Transverse colon (tissue), 4 donors: ENCODE measurements around the gene LMOD1. TPM values are rescaled to one million over a fixed set of nuclear protein-coding genes. Genes with fewer than 3 reads are reported as not detected.
A peak's percentile ranks its signal among the peaks of the same experiment; 100 is the strongest.

Experiments used
- DNase-seq: peaks from one replicate; pipeline ENCODE4 v3.0.0-alpha.2; 2019
- H3K27ac ChIP-seq, 4 donors: fragments of 200-600 bp; sonication (generic); 2 replicates each; pipeline ENCODE4 v1.5.1; 2016 to 2018; ENCODE audit warnings: inconsistent platforms in 4 of 4
- H3K27me3 ChIP-seq: fragments of 200-600 bp; sonication (generic); 2 replicates; pipeline ENCODE4 v1.5.1; 2017; ENCODE audit warnings: inconsistent platforms
- H3K36me3 ChIP-seq, 4 donors: fragments of 200-600 bp; sonication (generic); 2 replicates each; pipeline ENCODE4 v1.5.1; 2017 to 2019; ENCODE audit warnings: inconsistent platforms in 4 of 4
- H3K4me1 ChIP-seq, 4 donors: fragments of 200-600 bp; sonication (generic); 2 replicates each; pipeline ENCODE4 v1.5.1; 2017 to 2020; ENCODE audit warnings: inconsistent platforms in 4 of 4
- H3K4me3 ChIP-seq, 4 donors: fragments of 200-600 bp; sonication (generic); 1 replicate in 1 of 4; 2 replicates in 3 of 4; pipeline versions ENCODE4 v1.5.1 to v1.6.1; 2017 to 2019; ENCODE audit warnings: inconsistent platforms in 4 of 4
- H3K9me3 ChIP-seq, 2 donors: fragments of 200-600 bp; sonication (generic); 2 replicates each; pipeline ENCODE4 v1.5.1; 2017 to 2019; ENCODE audit warnings: inconsistent platforms in 2 of 2
- CTCF ChIP-seq, 5 experiments: fragments of 200-600 bp in 3 of 5; fragments of 450-650 bp in 2 of 5; sonication (generic) in 3 of 5; IDR thresholded peaks; 1 replicate in 2 of 5; 2 replicates in 3 of 5; pipeline ENCODE4 v1.5.1; 2016 to 2017; ENCODE audit warnings: antibody characterized with exemption in 5 of 5, inconsistent platforms in 3 of 5, mild to moderate bottlenecking in 2 of 5, moderate library complexity in 1 of 5
- EP300 ChIP-seq: sonication (generic); formaldehyde crosslinking; IDR thresholded peaks from one replicate; pipeline ENCODE4 v1.6.1; 2017; ENCODE audit warnings: antibody characterized with exemption, low read depth
- POLR2A ChIP-seq: fragments of 450-650 bp; IDR thresholded peaks from one replicate; pipeline ENCODE4 v1.6.1; 2016; ENCODE audit warnings: antibody characterized with exemption, mild to moderate bottlenecking, moderate library complexity
- POLR2AphosphoS5 ChIP-seq, 3 donors: sonication (generic); formaldehyde crosslinking; IDR thresholded peaks; one replicate each; pipeline ENCODE4 v1.6.1; 2016; ENCODE audit warnings: antibody characterized with exemption in 3 of 3
- WGBS, 2 donors: methylation state at CpG; one replicate each; pipeline ENCODE4 v1.1.5; 2018; ENCODE audit warnings: low coverage in 1 of 2; 5-methylcytosine and 5-hydroxymethylcytosine counted together
- in situ Hi-C, 4 donors: fragments of 200-750 bp; cut with MboI; loops; one replicate each; pipeline versions ENCODE4 v1.15.0 to v1.15.1; 2017; ENCODE audit warnings: low sequenced_read_pairs in 3 of 4, low pct_ligation_motif_present in 1 of 4, low pct_unique_long_range_greater_than_20kb in 1 of 4
- intact Hi-C: fragments of 100-400 bp; cut with DNase I; formaldehyde crosslinking; loops from one replicate; pipeline ENCODE4 v1.15.1; 2023; ENCODE audit warnings: low total_unique reads
- total RNA-seq, 4 donors: library from RNA; depleted of rRNA; stranded (reverse); fragments of >200 nt; gene quantifications; one replicate each; pipeline ENCODE4 v1.1.0, GENCODE V29; 2016

The LMOD1 gene
- total RNA-seq, 4 donors from 2014 or later: 73.2 to 166 (median 115) TPM

- H3K27me3 ChIP-seq: no peaks in the 10 kb centered on the region
- in situ Hi-C loops: loop anchor here in 3 of 4 donors (10.0 to 25.0 kb wide), 3 partner anchors 76 to 238 kb away; partner anchors contain the start of genes ARL8A (in 2 of the 3) and GPR37L1 (in 1 of the 3)
- no peaks in the 10 kb centered on the region for H3K9me3 ChIP-seq
- no peak for TF ChIP-seq POLR2A
- no peak for TF ChIP-seq CTCF (IDR thresholded peaks at IDR 0.05)
- TF ChIP-seq POLR2AphosphoS5 (IDR thresholded peaks at IDR 0.05): no peak
- no peak for TF ChIP-seq EP300
- no peak overlapping the region for H3K4me3 ChIP-seq
- peaks cover 4 to 51% (median 11%) of the 10 kb centered on the region in 4 donors for H3K4me1 ChIP-seq
- peak overlapping the region; percentile 64 to 86 (median 74) for H3K27ac ChIP-seq
- intact Hi-C loops: no loop called here
- no peaks in the 10 kb centered on the region for H3K36me3 ChIP-seq
- WGBS, 2 donors: 37 to 55% methylated on average over 2 to 4 of the region's 4 CpGs
- no peak for DNase-seq
Measured at GRCh38 chr1:201898992-201899391, 47.4 kb downstream of the LMOD1 start.

GRCh38 chr1:201898240-201898894 is 48.0 kb downstream of the LMOD1 start:
- Histone ChIP-seq H3K27me3 (no peaks in the 10 kb centered on the region), H3K9me3 (no peaks in the 10 kb centered on the region), H3K4me1 (peaks cover 0 to 45% (median 6%) of the 10 kb centered on the region in 4 donors), H3K36me3 (no peaks in the 10 kb centered on the region), H3K27ac (peak overlapping the region; percentile 64 to 86 (median 74)), H3K4me3 (no peak overlapping the region)
- no peak for DNase-seq
- TF ChIP-seq POLR2A (no peak), CTCF (IDR thresholded peaks at IDR 0.05) (no peak), POLR2AphosphoS5 (IDR thresholded peaks at IDR 0.05) (no peak), EP300 (no peak)
- WGBS, 2 donors: 63 to 70% methylated on average over 4 of the region's 4 CpGs
- intact Hi-C loops (no loop called here), in situ Hi-C loops (loop anchor here in 3 of 4 donors (10.0 to 25.0 kb wide), 3 partner anchors 76 to 239 kb away; partner anchors contain the start of genes ARL8A (in 2 of the 3) and GPR37L1 (in 1 of the 3))

GRCh38 chr1:201896951-201897391 is 49.4 kb downstream of the LMOD1 start:
- 45 to 50% methylated on average over 1 to 2 of the region's 2 CpGs for WGBS, 2 donors
- Histone ChIP-seq H3K27ac (peak overlapping the region; percentile 64 to 86 (median 74)), H3K36me3 (no peaks in the 10 kb centered on the region), H3K9me3 (no peaks in the 10 kb centered on the region), H3K27me3 (no peaks in the 10 kb centered on the region), H3K4me1 (peaks cover 0 to 33% (median 1%) of the 10 kb centered on the region in 4 donors), H3K4me3 (no peak overlapping the region)
- TF ChIP-seq POLR2AphosphoS5 (IDR thresholded peaks at IDR 0.05) (peak in 1 of 3 donors; percentile 34), POLR2A (no peak)
- intact Hi-C loops (loop anchor here (2.0 kb wide), 1 partner anchor 50 kb away; the partner anchor contains the start of gene LMOD1), in situ Hi-C loops (loop anchor here in 3 of 4 donors (10.0 to 25.0 kb wide), 3 partner anchors 78 to 240 kb away; partner anchors contain the start of genes ARL8A (in 2 of the 3) and GPR37L1 (in 1 of the 3))
- DNase-seq: peak; percentile 44

- intact Hi-C loops (loop anchor here (2.0 kb wide), 1 partner anchor 51 kb away; the partner anchor contains the start of gene LMOD1), in situ Hi-C loops (loop anchor here in 3 of 4 donors (10.0 to 25.0 kb wide), 3 partner anchors 79 to 241 kb away; partner anchors contain the start of genes ARL8A (in 2 of the 3) and GPR37L1 (in 1 of the 3))
- WGBS, 2 donors: 15% methylated on average over 8 of the region's 10 CpGs; no CpG with 5 or more reads in 1 of the 2 donors
Measured at GRCh38 chr1:201895913-201896807, 50.2 kb downstream of the LMOD1 start.

More at GRCh38 chr1:201895913-201896807, 50.2 kb downstream of the LMOD1 start:
- Histone ChIP-seq H3K4me3 (no peak overlapping the region), H3K27me3 (no peaks in the 10 kb centered on the region), H3K27ac (peak overlapping the region; percentile 64 to 86 (median 74)), H3K4me1 (peaks cover 0 to 30% (median 1%) of the 10 kb centered on the region in 4 donors), H3K36me3 (no peaks in the 10 kb centered on the region), H3K9me3 (no peaks in the 10 kb centered on the region)
- TF ChIP-seq POLR2A (peak; percentile 11), CTCF (IDR thresholded peaks at IDR 0.05) (peak; percentile 89 to 97 (median 91)), POLR2AphosphoS5 (IDR thresholded peaks at IDR 0.05) (peak; percentile 47 to 80 (median 72)), EP300 (no peak)
- peak; percentile 92 for DNase-seq
